Activated naive CD4-positive, alpha-beta T cell treated with anti-CD3 and anti-CD28 coated beads, Interleukin-2, amount 50 U/mL, for 24 hours (primary cell): Measurements from ENCODE around the gene MAD2L2.
A peak's percentile ranks its signal among the peaks of the same experiment; 100 is the strongest.
"Not testable (repeated sequence)": the region's sequence is repeated elsewhere in the genome, so short reads cannot be mapped to it uniquely, and the experiment has no call there.

Source experiments
- H3K27ac Mint-ChIP-seq: one replicate; pipeline ENCODE4 v1.8.0; 2021; ENCODE audit warnings: mild to moderate bottlenecking, mixed read lengths
- H3K27me3 Mint-ChIP-seq: one replicate; pipeline ENCODE4 v1.8.0; 2021; ENCODE audit warnings: mixed read lengths
- H3K36me3 Mint-ChIP-seq: one replicate; pipeline ENCODE4 v1.8.0; 2021; ENCODE audit warnings: mixed read lengths
- H3K4me1 Mint-ChIP-seq: one replicate; pipeline ENCODE4 v1.8.0; 2021; ENCODE audit warnings: mixed read lengths
- H3K4me3 Mint-ChIP-seq: one replicate; pipeline ENCODE4 v1.8.0; 2021; ENCODE audit warnings: mild to moderate bottlenecking, mixed read lengths
- H3K9me3 Mint-ChIP-seq: one replicate; pipeline ENCODE4 v1.8.0; 2021; ENCODE audit warnings: mixed read lengths

Gene MAD2L2

DNA sequence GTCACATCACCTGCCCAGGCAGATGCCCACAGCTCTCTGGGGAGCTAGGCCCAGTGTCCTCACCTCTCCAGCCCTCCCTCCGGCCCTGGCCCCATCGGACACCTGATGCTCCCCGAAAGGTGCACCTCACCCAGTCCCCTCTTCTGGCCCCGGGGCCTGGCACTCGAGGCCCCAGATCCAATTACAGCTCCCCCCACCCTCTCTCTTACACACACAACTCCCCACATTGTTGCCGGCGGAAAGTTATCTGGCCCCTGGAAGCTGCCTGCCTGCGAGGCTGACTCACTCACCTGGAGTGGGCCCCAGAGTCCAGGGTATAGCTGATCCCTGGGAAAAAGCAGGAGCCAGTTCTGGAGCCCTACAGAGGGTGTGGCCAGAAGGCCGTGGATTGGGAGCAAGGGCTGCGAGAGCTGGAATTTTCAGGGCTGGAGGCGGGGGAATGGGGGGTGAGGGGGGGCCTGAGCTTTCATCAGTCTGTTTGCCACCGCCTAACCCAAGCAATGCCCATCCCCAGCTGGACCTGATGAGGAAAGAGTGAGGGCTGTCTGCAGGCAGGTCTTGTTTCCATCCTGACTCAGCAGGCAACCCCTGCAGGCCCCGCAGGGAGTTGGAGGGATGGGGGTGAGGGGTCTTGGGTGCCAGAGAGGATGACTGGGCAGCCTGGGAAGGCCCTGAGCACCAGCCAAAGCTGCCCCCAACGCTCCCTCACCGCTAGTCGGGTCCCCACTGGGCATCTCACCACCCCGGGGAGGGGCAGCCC, 27.7 kb downstream of the MAD2L2 start:
- peak overlapping the region; percentile 57 for H3K4me3 Mint-ChIP-seq
- no peaks in the 10 kb centered on the region for H3K9me3 Mint-ChIP-seq
- no peaks in the 10 kb centered on the region for H3K27me3 Mint-ChIP-seq
- no peaks in the 10 kb centered on the region for H3K36me3 Mint-ChIP-seq
- no peak overlapping the region for H3K27ac Mint-ChIP-seq
- peaks cover 29% of the 10 kb centered on the region for H3K4me1 Mint-ChIP-seq

DNA sequence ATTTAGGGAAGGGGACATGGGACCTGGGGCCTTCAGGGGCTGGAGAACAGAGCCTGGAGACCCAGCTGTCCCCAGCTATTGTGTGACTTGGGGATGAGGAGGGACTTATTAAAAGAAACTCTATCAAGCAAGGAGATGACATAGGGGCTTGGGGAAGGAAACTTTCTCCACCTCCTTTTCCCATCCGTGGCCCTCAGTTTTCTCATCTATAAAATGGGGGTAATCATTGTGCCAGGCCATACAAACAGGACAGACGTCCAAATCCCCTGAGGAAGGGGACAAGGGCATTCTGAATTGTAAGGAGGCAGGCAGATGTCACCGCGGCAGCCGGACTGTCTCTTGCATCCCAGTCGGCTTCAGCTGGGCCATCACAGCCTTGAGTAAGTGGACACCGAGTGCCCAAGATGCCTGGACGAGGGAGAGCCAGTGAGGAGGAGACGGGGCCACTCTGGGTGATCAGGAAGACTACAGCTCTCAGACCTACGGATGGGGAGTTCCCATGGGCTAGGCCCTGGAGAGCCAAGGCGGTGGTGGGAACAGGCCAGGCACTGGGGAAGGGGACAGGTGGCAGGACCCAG, 28.7 kb downstream of the MAD2L2 start:
- H3K9me3 Mint-ChIP-seq, result no peaks in the 10 kb centered on the region
- peaks cover 29% of the 10 kb centered on the region for H3K4me1 Mint-ChIP-seq
- no peaks in the 10 kb centered on the region for H3K27me3 Mint-ChIP-seq
- H3K36me3 Mint-ChIP-seq, result no peaks in the 10 kb centered on the region
- no peak overlapping the region for H3K27ac Mint-ChIP-seq
- H3K4me3 Mint-ChIP-seq, result peak overlapping the region; percentile 24

DNA sequence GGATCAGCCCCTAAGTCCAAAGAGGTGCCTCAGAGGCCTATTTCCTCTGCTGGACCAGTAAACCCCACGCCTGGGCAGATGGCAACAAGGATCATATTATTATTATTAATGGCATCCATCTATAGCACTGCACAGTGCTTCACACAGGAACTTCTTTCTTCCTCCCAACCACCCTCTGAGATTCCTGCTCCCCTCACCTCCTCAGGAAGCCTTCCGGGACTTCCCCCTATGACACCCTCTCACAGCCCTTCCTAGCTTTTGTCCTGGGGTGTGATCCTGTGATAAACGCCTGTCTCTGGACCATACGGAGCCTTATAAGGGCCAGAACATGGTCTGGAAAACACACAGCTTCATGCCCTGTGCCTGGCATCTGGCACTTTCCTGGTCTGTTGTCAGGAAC, 29.9 kb downstream of the MAD2L2 start:
- Mint-ChIP-seq H3K27ac (peak overlapping the region; percentile 86), H3K27me3 (no peaks in the 10 kb centered on the region), H3K36me3 (no peaks in the 10 kb centered on the region), H3K9me3 (no peaks in the 10 kb centered on the region), H3K4me1 (peaks cover 29% of the 10 kb centered on the region), H3K4me3 (peak overlapping the region; percentile 66)

DNA sequence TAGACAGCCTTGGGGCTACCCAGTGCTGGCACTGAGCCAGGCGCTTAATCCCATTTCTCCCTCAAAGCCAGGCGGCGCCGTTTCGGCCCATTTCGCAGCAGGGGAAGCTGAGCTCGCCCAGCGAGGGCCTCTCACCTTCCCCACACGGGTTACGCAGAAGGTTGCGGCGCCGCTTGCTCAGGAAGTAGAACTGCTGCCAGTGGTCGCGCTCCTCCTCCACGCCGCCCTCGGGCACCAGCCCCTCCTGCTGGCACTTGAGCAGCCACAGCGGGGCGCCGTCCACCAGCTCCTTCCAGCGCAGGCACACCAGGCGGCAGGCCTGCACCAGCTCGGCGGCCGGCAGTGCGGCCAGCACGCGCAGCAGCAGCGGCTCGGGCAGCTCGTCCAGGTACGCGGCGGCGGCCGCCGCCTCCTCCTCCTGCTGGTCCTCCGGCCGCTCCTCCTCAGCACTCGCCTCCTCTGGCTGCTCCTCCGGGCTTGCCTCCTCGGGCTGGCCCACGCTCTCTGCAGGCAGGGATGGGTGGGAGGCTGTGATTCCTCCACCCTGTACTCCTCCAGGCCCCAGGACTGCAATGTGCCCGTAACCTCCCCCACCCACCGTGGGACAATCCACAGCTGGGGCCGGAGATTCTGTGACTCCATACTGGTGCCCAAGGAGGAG, 30.5 kb downstream of the MAD2L2 start:
- H3K9me3 Mint-ChIP-seq, result no peaks in the 10 kb centered on the region
- no peaks in the 10 kb centered on the region for H3K36me3 Mint-ChIP-seq
- peak overlapping the region; percentile 86 for H3K27ac Mint-ChIP-seq
- no peaks in the 10 kb centered on the region for H3K27me3 Mint-ChIP-seq
- H3K4me3 Mint-ChIP-seq, result peak overlapping the region; percentile 66
- H3K4me1 Mint-ChIP-seq, result peaks cover 29% of the 10 kb centered on the region

DNA sequence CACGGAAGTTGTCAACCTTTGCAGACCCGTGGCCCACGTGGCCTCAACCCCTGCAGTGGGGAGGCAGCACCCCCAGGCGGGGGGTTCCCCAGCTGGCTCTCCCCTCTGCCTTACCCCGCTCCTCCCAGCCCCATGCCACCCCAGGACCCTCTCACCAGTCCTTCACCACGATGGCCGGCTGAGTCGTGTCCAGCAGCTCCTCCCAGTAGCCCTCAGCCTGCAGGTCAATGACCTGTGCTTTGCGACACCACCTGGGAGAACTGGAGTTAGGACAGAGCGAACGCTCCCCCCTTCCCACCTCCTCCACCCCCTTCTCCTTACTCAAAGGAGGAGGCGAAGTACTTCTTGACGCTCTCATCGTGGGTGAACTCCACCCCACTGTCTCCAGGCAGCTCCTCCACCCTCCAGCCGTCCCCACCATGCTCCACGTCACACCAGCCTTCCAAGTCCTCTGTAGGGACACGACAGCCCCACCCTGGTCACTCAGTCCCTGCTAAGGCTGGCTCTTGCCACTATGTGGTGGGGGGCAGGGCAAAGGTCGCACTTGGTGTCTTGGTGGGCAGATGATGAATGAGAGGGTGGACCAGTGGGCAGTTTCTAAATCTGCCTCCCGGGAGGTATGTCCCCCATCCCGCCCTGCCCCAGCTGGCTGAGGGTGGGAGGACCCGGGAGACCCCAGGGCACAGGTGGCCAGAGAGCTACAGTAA, 31.2 kb downstream of the MAD2L2 start:
- peak overlapping the region; percentile 58 for H3K4me3 Mint-ChIP-seq
- no peaks in the 10 kb centered on the region for H3K27me3 Mint-ChIP-seq
- H3K4me1 Mint-ChIP-seq, result peaks cover 29% of the 10 kb centered on the region
- H3K27ac Mint-ChIP-seq, result no peak overlapping the region
- no peaks in the 10 kb centered on the region for H3K9me3 Mint-ChIP-seq
- H3K36me3 Mint-ChIP-seq, result no peaks in the 10 kb centered on the region

DNA sequence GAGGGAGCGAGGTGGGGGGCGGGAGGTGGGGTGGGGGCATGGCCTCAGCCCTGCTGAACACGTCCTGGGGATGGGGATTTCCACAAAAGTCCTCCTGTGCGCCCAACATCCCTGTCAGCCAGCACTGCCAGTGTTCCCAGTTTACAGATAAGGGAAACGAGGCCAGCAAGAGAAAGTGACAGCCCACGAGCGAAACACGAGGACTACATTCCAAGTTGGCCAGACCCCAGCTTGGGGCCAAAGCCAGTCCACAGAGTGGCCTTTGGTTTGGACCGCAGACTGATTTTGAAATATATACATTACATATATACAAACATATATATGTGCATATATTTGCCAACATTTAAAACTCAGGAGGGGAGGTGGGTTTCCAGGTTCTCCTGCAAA, 31.7 kb downstream of the MAD2L2 start:
- Mint-ChIP-seq H3K4me3 (no peak overlapping the region), H3K36me3 (no peaks in the 10 kb centered on the region)

DNA sequence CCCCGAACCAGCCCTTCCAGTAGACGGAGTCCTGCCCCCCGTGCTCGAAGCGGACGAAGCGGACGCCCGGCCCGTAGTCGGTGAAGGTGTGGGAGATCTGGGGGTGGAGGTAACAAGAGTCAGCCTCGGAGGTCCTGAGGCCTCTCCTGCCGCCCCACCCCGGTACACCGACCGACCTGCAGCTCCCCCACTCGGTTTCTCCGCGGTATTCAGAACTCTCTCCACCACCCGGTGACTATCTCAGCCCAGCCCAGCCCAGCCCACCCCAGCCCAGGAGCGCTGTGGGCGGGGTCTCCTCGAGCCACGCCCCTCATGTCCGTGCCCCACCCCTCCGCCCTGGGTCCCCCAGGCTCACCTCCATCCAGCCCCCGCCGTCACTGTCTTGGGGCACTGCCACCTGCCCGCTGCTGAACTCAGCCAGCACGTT, 32.2 kb downstream of the MAD2L2 start:
- Mint-ChIP-seq H3K4me3 (no peak overlapping the region), H3K27ac (no peak overlapping the region)

More for the DNA sequence above, 31.7 kb downstream of the MAD2L2 start:
- H3K27ac Mint-ChIP-seq, result no peak overlapping the region
- H3K27me3 Mint-ChIP-seq, result no peaks in the 10 kb centered on the region
- no peaks in the 10 kb centered on the region for H3K9me3 Mint-ChIP-seq
- peaks cover 29% of the 10 kb centered on the region for H3K4me1 Mint-ChIP-seq

DNA sequence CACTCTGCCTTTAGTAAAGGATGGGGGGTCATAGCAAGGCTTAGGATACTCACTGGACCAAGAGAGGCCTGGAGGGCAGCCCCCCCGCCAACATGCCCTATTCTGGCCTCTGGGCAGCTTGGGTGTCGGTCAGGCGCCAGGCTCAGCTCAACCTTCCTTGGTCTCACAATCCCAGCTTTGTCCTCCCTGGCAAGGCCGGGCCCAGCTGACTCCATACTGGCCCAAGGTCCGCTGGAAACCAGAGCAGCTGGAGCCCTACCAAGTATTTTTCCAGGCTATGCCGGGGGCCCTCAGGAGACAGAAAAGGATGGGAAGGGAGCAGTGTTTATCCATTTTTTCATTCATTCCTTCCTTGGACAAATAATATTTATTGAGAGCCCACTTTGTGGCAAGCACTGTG, 32.9 kb downstream of the MAD2L2 start:
- no peaks in the 10 kb centered on the region for H3K27me3 Mint-ChIP-seq
- no peaks in the 10 kb centered on the region for H3K36me3 Mint-ChIP-seq
- no peak overlapping the region for H3K4me3 Mint-ChIP-seq
- no peak overlapping the region for H3K27ac Mint-ChIP-seq
- peaks cover 29% of the 10 kb centered on the region for H3K4me1 Mint-ChIP-seq
- H3K9me3 Mint-ChIP-seq, result no peaks in the 10 kb centered on the region

More for the DNA sequence above, 32.2 kb downstream of the MAD2L2 start:
- H3K27me3 Mint-ChIP-seq, result no peaks in the 10 kb centered on the region
- no peaks in the 10 kb centered on the region for H3K36me3 Mint-ChIP-seq
- no peaks in the 10 kb centered on the region for H3K9me3 Mint-ChIP-seq
- peaks cover 29% of the 10 kb centered on the region for H3K4me1 Mint-ChIP-seq

DNA sequence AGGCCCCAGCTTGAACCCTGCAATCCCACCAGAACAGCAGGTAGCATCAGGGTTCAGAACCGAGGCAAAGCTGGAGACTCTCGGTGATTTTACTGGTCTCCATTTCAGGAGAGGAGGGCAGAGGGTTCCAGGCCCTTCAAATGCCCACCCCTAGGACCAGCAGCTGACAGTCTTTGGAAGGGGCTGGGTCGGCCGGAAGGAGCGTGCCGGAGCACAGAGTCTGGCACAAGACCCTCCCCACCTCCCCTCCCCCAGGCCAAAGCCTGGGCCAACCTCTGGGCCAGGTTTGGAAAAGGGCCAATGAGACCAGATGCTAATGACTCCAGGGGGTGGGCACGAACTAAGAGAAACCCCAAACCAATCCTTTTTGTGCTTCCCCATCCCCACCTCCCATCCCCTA, 33.6 kb downstream of the MAD2L2 start:
- no peak overlapping the region for H3K4me3 Mint-ChIP-seq
- H3K27me3 Mint-ChIP-seq, result no peaks in the 10 kb centered on the region
- H3K9me3 Mint-ChIP-seq, result no peaks in the 10 kb centered on the region
- H3K36me3 Mint-ChIP-seq, result no peaks in the 10 kb centered on the region
- H3K27ac Mint-ChIP-seq, result no peak overlapping the region
- peaks cover 28% of the 10 kb centered on the region for H3K4me1 Mint-ChIP-seq

DNA sequence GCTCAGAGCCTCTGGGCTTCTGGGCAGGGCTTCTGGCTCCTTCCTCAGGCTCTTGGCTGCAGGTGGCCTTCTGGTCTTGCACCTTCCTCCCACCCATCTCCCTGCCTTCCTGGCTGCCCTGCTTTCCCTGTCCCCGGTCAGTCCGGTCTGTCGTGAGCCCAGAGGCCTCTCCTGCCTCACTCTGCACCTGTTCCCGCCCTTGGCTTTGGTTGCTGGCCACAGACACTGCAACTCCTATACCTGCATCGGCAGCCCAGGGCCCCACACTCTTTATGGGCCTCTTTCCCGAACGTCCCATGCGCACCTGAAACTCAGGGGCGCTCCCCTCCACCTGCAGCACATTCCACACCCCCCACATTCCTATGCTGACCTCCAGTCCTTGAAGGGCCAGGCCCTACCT, 34.6 kb downstream of the MAD2L2 start:
- no peaks in the 10 kb centered on the region for H3K36me3 Mint-ChIP-seq
- H3K27ac Mint-ChIP-seq, result no peak overlapping the region
- H3K9me3 Mint-ChIP-seq, result no peaks in the 10 kb centered on the region
- no peak overlapping the region for H3K4me3 Mint-ChIP-seq
- H3K27me3 Mint-ChIP-seq, result no peaks in the 10 kb centered on the region
- peaks cover 21% of the 10 kb centered on the region for H3K4me1 Mint-ChIP-seq

DNA sequence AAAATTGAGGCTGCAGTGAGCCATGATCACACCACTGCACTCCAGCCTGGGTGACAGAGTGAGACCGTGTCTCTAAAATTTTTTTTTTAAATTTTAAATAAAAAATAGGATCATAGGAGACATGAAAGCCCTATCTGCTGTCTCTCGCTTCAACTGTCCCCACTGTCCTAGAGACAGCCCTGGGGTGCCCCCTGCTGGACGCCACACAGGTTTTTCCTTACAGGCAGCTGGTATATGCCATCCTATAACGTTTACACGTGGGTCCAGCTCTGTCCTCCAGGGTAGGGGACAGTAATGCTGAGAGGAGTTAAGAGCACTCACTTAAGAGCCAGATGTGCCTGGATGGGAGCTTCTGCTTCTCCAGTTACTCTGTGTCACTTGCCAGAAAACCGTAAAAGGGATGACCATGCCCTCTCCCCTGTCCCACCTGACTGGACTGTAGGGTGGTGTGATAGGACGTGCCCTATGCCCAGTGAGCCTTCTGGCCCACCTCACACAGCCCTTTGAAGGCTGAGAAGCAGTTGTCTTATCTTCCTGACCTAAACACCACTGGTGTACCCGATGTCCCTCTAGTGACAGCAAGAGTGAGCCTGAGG, 35.2 kb downstream of the MAD2L2 start:
- no peaks in the 10 kb centered on the region for H3K36me3 Mint-ChIP-seq

DNA sequence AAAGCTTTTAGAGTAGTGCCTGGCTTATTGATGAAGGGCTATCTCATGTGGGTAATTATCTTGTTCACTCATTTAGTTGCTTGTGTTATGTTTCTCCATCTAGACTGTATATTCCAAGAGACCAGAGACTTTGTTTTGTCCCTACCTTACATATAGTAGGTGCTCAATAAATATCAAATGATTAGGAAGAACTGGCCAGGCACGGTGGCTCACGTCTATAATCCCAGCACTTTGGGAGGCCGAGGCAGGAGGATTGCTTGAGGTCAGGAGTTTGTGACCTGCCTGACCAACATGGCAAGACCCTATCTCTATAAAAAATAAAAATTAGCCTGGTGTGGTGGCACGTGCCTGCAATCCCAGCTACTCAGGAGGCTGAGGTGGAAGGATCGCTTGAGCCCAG, 35.7 kb downstream of the MAD2L2 start:
- no peaks in the 10 kb centered on the region for H3K27me3 Mint-ChIP-seq
- H3K9me3 Mint-ChIP-seq, result no peaks in the 10 kb centered on the region
- H3K4me1 Mint-ChIP-seq, result peaks cover 10% of the 10 kb centered on the region
- no peak overlapping the region for H3K4me3 Mint-ChIP-seq
- H3K36me3 Mint-ChIP-seq, result no peaks in the 10 kb centered on the region
- no peak overlapping the region for H3K27ac Mint-ChIP-seq

More for the DNA sequence above, 35.2 kb downstream of the MAD2L2 start:
- H3K9me3 Mint-ChIP-seq, result no peaks in the 10 kb centered on the region
- no peaks in the 10 kb centered on the region for H3K27me3 Mint-ChIP-seq
- H3K27ac Mint-ChIP-seq, result no peak overlapping the region
- no peak overlapping the region for H3K4me3 Mint-ChIP-seq
- peaks cover 15% of the 10 kb centered on the region for H3K4me1 Mint-ChIP-seq

DNA sequence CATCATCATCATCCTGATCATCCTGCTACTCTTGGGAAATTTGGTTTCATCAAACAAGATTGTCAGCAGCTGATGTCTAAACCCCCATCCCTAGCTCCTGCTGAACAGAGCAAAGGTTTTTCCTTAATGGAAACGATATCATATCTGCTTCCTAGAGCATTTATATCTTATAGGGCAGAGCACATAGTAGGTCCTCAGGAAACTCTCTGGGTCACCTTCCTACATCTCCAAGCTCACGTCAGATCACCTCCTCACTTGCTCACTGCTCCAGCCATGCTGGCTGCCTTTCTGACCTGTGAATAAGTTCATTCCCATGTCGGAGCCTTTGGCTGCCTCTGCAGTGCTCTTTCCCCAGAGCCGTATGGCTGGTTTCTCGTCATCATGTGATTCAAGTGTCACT, 37.2 kb downstream of the MAD2L2 start:
- Mint-ChIP-seq H3K27me3 (no peaks in the 10 kb centered on the region), H3K4me3 (no peak overlapping the region), H3K36me3 (no peaks in the 10 kb centered on the region), H3K27ac (peak overlapping the region; percentile 15), H3K9me3 (no peaks in the 10 kb centered on the region), H3K4me1 (peaks cover 3% of the 10 kb centered on the region)

DNA sequence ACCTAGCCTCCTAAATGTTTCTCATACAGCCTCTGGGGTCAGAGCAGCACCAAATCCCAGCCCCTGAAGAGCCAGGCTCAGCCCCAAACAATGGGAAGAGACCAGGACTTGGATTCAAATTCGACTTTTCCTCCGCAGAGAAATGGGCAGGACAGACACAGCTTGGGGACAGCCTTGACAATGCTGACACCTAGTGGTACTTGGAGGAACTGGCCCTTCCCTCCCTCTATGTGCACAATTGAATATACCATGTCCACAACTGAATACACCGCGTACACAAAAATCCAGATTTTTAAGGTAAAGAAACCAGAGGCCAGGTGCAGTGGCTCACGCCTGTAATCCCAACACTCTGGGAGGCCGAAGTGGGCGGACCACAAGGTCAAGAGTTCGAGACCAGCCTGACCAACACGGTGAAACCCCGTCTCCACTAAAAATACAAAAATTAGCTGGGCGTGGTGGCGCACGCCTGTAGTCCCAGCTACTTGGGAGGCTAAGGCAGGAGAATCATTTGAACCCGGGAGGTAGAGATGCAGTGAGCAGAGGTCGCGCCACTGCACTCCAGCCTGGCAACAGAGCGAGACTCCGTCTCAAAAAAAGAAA, 38.4 kb downstream of the MAD2L2 start:
- not testable (repeated sequence) for H3K9me3 Mint-ChIP-seq, H3K36me3 Mint-ChIP-seq, H3K27me3 Mint-ChIP-seq, H3K27ac Mint-ChIP-seq, H3K4me3 Mint-ChIP-seq, H3K4me1 Mint-ChIP-seq

DNA sequence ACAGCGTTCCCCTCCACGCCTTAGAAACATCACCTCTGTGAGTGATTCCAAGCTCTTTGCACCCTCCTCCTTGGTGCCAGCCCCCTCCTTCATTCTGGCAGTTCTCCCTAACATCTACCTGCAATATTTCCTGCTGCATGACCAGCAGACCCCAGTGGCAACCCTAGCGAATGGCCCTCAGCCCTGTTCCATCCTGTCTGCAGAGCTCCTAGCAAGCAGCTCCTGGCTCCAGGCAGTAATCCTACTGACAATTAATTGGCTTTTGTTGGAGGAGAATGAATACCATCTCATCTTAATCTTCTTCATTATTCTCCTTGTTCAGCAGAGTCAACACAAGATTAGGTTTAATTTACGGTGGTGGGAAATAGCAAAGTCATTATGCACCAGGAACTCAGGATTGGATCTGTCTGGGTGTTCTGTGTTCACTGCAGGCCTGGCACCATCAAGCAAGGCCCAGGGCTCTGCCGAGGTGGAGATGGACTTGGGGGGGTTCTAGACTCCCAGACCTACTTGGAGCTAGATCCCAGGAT, 39.1 kb downstream of the MAD2L2 start:
- H3K27me3 Mint-ChIP-seq, result peaks cover under 1% of the 10 kb centered on the region
- no peaks in the 10 kb centered on the region for H3K4me1 Mint-ChIP-seq
- no peaks in the 10 kb centered on the region for H3K9me3 Mint-ChIP-seq
- no peak overlapping the region for H3K27ac Mint-ChIP-seq
- H3K36me3 Mint-ChIP-seq, result no peaks in the 10 kb centered on the region
- no peak overlapping the region for H3K4me3 Mint-ChIP-seq
